HG03196 (cell line): ENCODE results near the gene ASPRV1.
"Not testable (repeated sequence)": the region's sequence is repeated elsewhere in the genome, so short reads cannot be mapped to it uniquely, and the experiment has no call there.

ENCODE experiments used
- ATAC-seq: cut with Tn5 transposase; IDR thresholded peaks from one replicate; pipeline ENCODE4 v1.9.1; 2021; ENCODE audit not compliant: unreplicated experiment

ASPRV1 gene

DNA sequence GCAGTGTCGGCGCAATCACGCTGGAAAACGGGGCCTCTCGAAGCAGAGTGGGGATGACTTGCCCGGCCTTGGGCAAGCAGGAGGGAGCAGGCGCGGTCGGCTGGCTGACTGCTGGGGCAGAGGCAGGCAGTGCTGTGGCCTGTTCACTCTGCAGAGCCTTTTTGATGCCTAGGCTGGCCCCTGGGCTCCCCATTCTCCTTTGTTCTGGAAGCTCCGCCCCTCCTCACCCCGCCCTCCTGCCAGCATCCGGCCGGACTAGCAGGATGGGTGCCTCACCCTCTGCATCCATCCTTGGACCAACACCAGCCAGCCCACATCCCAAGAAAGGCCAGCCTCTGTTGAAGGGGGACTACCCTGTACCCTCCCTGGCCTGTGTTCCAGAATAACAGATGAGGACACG, at the start of gene ASPRV1:
TSS of gene ASPRV1 (minus strand) at position 136 of the 400 bp plus-strand sequence. CDS start 195 bp downstream, outside the sequence.
- no peak for ATAC-seq

DNA sequence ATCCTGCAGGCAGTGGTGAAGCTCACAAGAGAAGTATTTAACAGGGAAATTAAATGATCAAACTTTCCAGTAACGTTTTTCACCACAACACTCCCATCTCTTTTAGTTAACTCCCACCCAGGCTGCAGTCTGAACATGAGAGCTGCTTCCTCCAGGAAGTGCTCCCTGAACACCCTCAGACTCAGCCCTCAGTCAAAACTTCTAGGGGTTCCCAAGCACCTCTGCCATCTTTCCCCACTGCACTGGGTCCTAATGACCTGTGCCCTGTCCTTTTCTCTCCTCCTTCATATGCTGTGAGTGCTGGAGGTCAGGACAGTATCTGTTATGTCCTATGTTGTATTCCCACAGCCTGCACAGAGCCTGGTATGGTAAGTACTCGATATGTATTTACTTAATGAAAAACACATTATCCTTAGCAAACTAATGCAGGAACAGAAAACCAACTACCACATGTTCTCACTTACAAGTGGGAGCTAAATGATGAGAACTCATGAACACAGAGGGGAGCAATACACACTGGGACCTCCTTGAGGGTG, 49.2 kb upstream of the ASPRV1 start:
- ATAC-seq: no peak

DNA sequence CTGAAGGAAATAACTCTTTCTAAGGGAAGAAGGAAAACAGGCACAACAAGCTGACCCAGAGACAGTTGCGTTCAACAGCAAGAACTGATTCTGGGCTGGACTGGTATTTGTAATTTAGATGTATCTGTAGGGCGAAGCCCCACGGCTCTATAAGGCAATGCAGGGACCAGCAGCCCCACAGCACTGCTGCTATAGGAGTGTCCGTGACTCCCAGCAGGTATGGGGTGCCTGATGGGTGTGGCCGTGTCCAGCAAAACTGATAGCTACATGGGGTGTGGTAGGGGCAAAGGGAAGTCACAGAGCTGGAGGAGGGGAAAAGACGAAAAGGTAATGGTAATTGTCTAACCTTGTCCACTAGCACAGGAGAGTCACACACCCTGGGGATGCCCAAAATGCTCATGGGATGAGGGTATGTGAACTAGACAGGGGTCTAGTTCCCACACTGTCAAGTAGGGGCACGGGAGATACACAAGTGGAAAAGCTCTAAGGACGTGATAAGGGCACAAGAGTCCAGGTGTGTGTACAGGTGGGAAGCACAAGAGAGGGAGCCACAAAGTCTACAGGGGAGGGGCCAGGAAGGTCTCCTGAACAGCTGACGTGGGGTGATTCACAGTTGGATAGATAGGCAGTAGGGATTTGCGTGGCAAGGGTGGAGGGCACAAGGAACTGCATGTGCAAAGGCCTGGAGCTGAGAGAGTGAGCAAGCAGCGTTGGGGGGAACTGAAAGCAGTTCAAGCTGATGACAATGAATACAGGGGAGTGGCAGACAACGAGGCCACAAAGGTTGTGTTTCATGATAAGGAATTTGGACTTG, 48.5 kb upstream of the ASPRV1 start:
- no peak for ATAC-seq

DNA sequence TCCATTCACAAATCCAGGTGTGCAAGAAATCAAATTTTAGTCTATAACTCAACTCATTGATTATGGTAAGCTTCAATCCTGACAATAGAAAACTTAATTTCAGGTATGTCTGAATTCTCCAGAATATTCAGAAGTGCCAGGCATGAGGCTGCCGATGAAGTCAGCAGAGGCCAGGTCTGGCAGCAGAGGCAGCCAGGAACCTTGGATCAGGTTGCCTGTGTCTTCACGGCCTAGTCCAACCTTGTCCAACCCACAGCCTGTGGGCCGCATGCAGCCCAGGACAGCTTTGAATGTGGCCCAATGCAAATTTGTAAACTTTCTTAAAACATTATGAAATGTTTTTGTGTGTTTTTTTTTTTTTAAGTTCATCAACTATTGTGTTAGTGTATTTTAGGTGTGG, 46.9 kb upstream of the ASPRV1 start:
- ATAC-seq: no peak

DNA sequence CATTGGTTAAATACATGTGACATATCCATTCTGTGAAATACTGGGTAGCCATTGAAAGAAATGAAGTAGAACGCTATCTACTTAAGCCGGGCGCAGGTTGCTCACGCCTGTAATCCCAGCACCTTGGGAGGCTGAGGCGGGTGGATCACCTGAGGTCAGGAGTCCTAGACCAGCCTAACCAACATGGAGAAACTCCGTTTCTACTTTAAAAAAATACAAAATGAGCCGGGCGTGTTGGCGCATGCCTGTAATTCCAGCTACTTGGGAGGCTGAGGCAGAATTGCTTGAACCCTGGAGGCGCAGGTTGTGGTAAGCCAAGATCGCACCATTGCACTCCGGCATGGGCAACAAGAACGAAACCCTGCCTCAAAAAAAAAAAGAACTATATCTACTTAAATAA, 45.7 kb upstream of the ASPRV1 start:
- ATAC-seq: no peak

DNA sequence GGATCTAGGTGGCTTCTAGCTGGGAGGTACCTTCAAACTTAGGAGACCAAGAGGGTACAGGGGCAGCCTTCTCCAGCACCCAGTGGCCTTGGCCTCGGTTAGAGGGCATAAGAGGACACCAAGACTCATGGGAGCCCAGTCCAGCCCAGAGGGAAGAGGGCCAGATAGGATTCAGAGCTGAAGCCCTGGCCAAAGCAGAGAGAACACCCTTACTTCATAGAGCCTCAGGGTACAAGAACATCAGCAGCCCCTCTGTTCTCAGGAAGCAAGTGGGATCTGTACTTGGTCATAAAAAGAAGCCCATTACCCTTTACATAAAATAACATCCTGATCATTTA, 45.0 kb upstream of the ASPRV1 start:
- ATAC-seq: no peak

DNA sequence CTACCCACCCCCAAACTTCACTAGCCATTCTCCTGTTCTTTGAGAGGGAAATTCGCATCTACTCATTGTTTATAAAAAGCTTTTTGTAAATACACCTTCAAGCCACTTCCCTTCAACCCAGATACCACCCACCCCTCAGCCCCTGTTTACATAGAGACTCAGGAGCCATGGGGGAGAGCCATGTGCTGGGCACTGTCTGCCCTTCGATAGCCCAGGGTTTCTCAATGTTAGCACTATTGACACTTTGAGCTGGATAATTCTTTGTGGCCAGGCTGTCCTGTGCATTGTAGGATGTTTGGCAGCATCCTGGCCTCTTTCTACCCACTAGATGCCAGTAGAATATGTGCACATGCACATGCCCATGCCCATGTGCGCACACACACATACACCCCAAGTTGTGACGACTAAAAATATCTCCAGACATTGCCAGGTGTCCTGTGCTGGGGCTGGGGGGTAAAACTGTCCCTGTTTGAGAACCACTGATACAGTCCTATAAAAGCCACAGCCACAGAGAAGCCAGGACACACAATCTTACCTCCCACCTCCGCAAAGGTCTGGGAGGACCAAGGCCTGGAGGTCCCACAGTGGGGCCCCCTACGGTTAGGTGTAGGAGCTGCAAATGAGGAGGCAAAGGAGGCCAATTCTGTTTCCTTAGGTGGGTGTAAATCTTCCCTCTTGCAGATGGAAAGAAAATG, 44.5 kb upstream of the ASPRV1 start:
- ATAC-seq: no peak

DNA sequence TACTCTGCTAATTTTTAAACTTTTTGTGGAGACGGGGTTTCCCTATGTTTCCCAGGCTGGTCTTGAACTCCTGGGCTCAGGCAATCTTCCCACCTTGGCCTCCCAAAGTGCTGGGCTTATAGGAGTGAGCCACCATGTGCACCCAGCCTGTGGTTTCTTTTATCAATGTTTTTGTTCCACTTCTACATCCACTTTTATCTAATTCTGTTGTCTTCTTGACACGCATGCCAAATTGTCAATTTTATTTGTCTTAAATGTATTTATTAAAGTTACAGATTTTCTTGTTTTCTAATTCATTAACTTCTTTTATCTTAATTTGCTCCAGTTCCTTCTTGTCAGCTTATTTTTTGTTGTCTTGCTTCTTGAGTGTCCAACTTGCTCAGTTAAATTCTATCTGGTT, 43.8 kb upstream of the ASPRV1 start:
- no peak for ATAC-seq

DNA sequence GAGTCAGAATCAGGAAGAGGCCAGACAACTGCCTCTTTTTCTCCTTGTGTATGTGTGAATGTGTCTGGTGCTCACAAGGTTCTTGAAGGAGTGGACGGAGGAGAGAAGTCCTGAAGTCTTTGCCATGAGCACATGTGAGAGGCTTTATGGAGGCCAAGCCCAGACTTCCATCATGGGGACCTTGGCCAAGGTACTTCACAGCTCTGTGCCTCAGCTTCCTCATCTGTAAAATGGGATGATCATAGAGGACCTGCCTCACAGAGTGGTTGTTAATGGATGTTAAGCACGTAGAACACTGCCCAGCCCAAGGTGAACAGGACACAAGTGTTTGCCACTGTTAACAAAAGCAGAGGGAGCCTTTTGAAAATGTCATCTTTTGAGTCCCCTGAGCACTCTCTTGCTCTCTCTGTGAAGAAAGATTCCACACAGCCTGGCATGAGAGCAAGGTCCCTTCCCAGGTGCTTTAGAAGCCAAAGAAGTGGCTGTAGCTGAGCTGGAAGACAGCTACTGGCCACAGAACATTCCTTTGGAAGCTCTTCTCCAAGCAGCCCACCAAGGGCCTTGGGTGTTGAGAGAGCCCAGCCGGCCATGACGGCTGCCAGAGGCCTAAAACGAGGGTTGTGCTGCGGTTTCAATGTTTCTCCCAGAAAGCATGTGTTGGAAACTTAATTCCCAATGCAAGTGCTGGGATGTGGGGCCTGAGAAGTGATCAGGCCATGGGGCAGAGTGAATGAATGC, 41.8 kb upstream of the ASPRV1 start:
- no peak for ATAC-seq

DNA sequence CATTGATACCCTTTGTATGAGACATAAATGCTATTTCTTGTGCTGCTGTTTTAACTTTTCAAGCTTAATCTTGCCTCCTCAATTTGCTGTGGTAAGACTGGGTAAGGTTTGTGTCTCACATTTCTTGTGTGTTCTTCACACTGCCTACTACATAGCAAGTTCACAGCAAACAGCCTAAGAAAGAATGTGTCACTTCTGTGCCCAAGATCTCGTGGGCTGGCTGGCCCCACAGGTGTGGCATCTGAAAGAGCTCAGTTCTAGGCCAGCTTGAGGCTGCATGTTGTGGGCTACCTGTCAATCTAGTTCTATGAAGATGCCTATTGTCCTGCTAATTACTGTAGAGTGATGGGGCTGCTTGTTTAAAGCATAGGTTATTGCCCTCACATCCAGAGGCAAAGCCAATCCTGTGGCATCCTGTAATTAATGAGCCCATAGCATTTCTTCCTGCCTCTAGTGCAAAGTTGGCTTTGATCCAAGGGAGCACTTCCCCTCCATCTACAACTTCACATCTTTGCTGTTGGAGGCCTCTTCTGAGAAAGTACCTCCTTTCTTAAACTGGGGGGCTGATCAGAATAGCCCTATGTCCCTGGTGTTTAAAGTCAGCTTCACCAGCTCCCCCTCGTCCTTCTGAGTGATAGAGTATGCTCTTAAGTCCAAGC, 40.9 kb upstream of the ASPRV1 start:
- ATAC-seq: no peak

DNA sequence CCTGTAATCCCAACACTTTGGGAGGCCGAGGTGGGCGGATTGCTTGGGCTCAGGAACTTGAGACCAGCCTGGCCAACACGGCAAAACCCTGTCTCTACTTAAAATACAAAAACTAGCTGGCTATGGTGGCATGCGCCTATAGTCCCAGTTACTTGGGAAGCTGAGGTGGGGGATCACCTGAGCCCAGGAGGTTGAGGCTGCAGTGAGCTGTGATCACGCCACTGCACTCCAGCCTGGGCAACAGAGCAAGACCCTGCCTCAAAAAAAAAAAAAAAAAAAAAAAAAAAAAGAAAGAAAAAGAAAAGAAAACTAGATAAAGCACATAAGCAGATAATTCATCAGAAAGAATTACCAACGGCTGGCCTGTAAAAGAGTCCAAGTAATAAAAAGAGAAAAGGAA, 39.1 kb upstream of the ASPRV1 start:
- ATAC-seq: not testable (repeated sequence)

DNA sequence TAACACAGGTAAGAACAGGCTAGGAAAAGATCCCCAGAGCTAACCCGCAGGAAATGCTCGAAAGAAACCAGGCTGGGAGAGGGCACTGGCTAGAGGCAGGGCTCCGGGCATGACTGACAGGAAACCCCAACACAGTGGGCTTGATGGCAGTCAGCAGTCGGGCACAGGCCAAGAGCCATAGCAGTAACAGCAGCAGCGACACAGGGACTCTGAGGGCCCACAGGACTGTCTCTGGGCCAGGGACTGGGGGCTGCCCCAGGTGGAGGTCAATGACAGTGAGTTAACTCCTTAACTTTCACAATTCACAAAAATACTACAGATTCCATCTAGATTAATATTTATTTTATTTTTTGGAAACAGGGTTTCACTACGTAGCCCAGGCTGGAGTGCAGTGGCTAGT, 37.3 kb upstream of the ASPRV1 start:
- no peak for ATAC-seq

DNA sequence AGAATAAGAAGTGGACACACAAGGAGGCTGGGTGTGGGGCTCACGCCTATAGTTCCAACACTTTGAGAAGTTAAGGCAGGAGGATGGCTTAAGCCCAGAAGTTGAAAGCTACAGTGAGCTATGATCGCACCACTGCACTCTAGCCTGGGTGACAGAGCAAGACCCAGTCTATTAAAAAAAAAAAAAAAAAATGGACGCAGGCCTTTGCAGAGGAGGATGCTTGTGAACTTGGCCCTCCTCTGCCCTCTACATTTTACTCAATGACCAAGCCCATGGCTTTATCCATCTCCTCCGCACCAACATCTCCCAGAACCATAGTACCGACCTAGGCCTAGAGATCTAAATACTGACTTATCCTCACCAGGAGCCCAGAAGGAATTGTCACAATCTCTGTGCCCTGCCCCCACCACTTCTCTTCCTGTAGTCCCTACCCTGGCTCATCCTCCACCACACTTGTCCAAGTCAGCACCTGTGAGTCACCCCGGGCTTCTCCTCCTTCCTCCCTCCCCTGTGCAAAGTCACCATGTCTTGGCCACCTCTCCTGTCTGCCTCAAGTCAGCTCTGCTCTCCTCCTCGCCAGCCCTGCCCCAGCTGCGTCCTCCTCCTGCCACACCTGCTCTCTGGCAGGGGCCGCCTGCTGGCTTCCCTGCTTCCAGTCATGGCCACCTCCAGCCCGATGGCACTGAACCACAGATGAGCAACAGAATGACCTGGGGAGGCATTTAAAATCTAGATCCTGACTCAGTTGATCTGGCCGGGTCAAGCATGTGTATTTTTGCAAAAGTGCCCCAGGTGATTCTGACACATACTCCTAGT, 35.8 kb upstream of the ASPRV1 start:
- ATAC-seq: no peak

DNA sequence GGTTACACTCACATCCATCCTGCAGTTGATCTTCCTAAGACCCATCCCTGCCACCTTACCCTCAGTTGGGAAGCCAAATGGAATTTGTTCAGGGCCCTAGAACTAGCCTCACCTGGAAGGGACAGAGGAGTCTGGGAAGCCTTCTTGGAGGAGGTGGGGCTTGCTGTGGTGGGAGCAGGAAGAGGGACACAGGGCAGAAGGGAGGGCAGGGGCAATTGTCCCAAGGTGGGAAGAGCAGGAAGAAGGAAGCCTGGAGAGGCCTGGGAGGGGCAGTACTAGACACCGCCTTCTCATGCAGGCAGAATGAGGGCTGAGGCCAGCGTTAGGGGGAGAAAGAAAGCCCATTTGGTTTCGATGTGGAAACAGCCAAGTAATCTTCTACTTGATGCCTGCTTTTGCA, 34.1 kb upstream of the ASPRV1 start:
- no peak for ATAC-seq

DNA sequence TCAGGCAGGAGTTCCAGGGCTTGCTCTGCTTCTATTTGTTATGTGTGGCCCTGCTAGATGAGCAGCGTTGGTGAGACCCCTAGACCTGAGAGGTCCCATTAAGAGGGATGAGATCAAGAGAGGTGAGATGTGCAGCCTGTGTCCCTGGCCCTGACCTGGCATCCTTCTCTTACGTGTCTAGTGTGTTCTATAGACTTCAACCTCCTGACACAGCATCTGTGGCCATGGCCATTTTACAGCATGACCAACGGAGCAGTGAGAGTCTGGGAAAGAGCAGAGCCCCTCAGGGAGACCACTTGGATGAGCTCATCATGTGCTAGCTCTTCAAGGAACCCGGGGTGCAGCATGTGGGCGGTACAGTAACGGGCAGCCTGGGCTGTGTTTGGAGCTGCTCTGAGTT, 32.7 kb upstream of the ASPRV1 start:
- ATAC-seq: no peak

DNA sequence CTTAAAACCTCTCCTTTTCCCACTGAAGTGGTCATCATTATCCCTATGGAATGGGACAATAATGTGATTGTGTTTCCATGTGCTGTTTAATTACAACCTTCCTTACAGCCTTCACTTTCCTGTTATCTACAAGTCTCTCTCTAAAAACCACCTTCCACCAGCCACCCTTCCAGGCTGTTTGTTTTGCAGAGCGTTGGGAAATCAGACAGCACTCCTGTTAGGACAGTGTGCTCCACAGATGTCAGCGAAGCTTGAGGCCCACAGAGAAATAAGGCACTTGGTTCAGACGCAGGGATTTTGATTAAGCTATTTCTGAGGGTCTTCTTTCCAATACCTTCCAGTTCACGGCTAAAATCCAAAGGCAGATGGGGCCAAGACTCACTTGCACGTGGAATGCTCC, 32.3 kb upstream of the ASPRV1 start:
- no peak for ATAC-seq

DNA sequence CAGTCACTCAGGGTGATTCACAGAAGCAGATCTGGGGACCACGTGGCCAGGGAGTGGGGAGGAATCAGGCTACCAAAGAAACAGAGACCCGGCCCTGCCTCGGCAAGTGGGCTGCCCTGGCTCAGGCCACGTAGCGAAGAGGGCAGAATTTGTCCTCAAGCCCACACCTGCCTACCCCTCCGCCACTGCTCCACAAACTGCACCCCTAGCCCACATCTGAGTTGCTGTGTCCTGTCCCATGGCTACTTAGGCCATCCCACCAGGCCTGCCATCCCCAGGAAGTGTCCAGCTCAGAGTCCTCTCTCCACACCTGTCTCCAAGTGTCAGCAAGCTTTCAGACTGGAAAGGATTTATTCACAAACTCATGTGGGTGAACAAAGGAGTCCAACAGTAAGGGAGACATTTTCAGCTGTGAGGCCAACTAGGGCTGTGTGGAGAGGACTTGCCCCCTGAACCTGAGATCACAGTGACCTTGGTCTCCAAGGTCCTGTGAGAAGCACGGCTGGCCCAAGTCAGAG, 31.7 kb upstream of the ASPRV1 start:
- no peak for ATAC-seq

DNA sequence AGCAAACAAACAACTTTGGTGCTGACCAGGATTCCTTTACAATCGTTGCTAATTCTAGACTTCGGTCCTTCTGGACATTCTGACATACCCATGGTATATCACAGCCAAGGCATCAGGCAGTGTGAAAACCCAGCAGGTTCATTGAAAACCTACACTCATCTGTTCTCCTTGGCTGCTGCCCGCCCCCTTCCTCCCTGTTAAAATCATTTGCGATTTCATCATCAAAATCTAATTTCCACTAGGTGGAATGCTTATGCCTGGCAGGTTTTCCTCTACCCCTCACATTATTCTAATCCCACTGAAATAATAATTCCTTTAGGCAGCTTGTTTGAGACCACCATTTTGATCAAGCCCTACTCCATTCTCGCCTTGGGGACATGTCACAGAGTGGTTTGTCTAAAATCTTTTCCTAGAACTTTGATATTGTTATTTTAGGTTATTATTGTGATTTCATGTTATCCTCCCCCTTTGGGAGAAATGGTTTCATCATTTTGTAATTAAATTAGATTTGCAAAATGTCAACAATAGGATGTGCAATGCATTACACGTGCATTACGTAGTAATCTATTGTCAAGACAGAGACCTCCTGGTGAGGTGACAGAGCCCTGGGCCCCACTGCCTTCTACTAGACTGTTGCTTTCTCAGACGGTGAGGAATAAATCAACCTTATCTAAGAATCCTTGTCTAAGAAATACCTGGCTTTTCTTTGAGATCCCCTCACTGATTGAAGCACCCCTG, 31.0 kb upstream of the ASPRV1 start:
- no peak for ATAC-seq

DNA sequence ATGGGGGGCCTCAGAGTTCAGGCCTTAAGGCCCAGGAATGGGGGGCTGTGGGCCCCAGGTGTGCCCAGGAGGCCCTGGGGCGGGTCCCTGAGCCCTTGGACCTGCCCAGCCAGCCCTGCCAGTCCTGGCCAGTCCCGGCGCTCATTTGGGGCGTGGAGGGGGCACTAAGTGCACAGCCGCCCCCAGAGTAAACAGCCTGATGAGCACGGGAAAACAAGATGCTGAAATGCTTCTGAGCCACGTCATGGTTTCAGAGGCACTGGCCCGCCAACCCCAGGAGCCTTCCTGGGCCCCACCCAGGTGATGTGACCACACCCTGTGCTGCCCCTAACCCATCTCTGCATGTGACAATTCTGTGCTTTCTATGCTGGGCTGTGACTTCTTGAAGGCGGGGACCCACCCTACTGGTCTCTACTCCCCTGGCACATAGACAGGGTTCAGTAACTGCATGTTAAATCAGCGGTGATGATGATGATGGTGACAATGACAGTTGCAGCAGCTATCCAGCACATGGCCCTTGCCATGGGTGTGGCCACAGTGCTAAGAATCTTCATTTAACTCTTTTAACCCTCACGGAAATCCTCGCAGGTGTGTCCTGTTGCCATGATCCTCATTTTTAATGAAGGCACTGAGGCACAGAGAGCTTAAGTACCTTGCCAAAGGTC, 28.1 kb upstream of the ASPRV1 start:
- no peak for ATAC-seq
